Cardiac muscle cell (in vitro differentiated cells and primary cell): ENCODE measurements around the gene MGMT. TPM values are rescaled to one million over a fixed set of nuclear protein-coding genes. Genes with fewer than 3 reads are reported as not detected.

Source experiments
- DNase-seq, 2 donors: peaks; one replicate each; pipeline versions ENCODE4 v3.0.0 to v3.0.0-alpha.2; 2010 to 2017; ENCODE audit warnings: low read depth in 1 of 2, low spot score in 1 of 2
- H3K27ac ChIP-seq: fragments of 200-600 bp; sonication (generic); 2 replicates; pipeline ENCODE4 v1.5.1; 2016
- H3K27me3 ChIP-seq: fragments of 200-600 bp; sonication (generic); 2 replicates; pipeline ENCODE4 v1.6.0; 2016; ENCODE audit warnings: control low read depth
- H3K36me3 ChIP-seq: fragments of 200-600 bp; sonication (generic); 2 replicates; pipeline ENCODE4 v1.5.1; 2016; ENCODE audit warnings: control low read depth
- H3K4me1 ChIP-seq: fragments of 200-600 bp; sonication (generic); 2 replicates; pipeline ENCODE4 v1.8.1; 2017; ENCODE audit warnings: low read depth, mild to moderate bottlenecking, mixed run types
- H3K4me3 ChIP-seq: fragments of 200-600 bp; sonication (generic); 2 replicates; pipeline ENCODE4 v1.5.1; 2016; ENCODE audit warnings: mild to moderate bottlenecking
- H3K9me3 ChIP-seq: fragments of 200-600 bp; sonication (generic); 2 replicates; pipeline ENCODE4 v1.5.1; 2017; ENCODE audit warnings: low read depth, mild to moderate bottlenecking, control low read depth
- CTCF ChIP-seq: IDR thresholded peaks from 2 replicates; pipeline ENCODE4 v1.5.1; 2012; ENCODE audit warnings: low read depth, mild to moderate bottlenecking, low read length
- polyA plus RNA-seq: library from polyadenylated mRNA; unstranded; fragments of >200 nt; fragmentation: Nextera tagmentation; extraction: Ambion mirVana; gene quantifications from 2 replicates; pipeline ENCODE4 v1.2.1, GENCODE V29; 2016
- total RNA-seq: library from RNA; depleted of rRNA; stranded (reverse); fragments of >200 nt; gene quantifications from 2 replicates; pipeline ENCODE4 v1.2.3, GENCODE V29; 2016

MGMT gene
- total and polyA plus RNA-seq, 2 experiments from 2014 or later = 21.8 to 28.0 TPM

GRCh38 chr10:129712000-129712399, 245.0 kb downstream of the MGMT start:
- no peak for TF ChIP-seq CTCF
- Histone ChIP-seq H3K4me3 (no peak overlapping the region), H3K4me1 (no peaks in the 10 kb centered on the region), H3K36me3 (no peaks in the 10 kb centered on the region), H3K27me3 (no peaks in the 10 kb centered on the region), H3K9me3 (no peaks in the 10 kb centered on the region), H3K27ac (no peak overlapping the region)
- DNase-seq = no peak

- Histone ChIP-seq H3K4me3 (no peak overlapping the region), H3K27ac (no peak overlapping the region), H3K27me3 (no peaks in the 10 kb centered on the region), H3K9me3 (no peaks in the 10 kb centered on the region), H3K4me1 (no peaks in the 10 kb centered on the region), H3K36me3 (no peaks in the 10 kb centered on the region)
- no peak for TF ChIP-seq CTCF
- no peak for DNase-seq
These were observed 246.7 kb downstream of the MGMT start for GRCh38 chr10:129713659-129714265.

- H3K4me1 ChIP-seq = no peaks in the 10 kb centered on the region
- no peak for TF ChIP-seq CTCF
- DNase-seq = no peak
These were observed 248.8 kb downstream of the MGMT start for GRCh38 chr10:129715805-129716204.

GRCh38 chr10:129716211-129716681, 249.2 kb downstream of the MGMT start:
- Histone ChIP-seq H3K9me3 (no peaks in the 10 kb centered on the region), H3K27me3 (no peaks in the 10 kb centered on the region), H3K27ac (no peak overlapping the region), H3K36me3 (no peaks in the 10 kb centered on the region), H3K4me3 (no peak overlapping the region), H3K4me1 (no peaks in the 10 kb centered on the region)
- no peak for TF ChIP-seq CTCF
- no peak for DNase-seq

More at GRCh38 chr10:129715805-129716204, 248.8 kb downstream of the MGMT start:
- no peaks in the 10 kb centered on the region for H3K36me3 ChIP-seq
- no peak overlapping the region for H3K4me3 ChIP-seq
- no peaks in the 10 kb centered on the region for H3K9me3 ChIP-seq
- no peaks in the 10 kb centered on the region for H3K27me3 ChIP-seq
- no peak overlapping the region for H3K27ac ChIP-seq

- no peak for DNase-seq
- no peak for TF ChIP-seq CTCF
These were observed 249.8 kb downstream of the MGMT start for GRCh38 chr10:129716881-129717280.

More at GRCh38 chr10:129716881-129717280, 249.8 kb downstream of the MGMT start:
- H3K4me1 ChIP-seq = no peaks in the 10 kb centered on the region
- H3K4me3 ChIP-seq = no peak overlapping the region
- H3K27me3 ChIP-seq = no peaks in the 10 kb centered on the region
- H3K9me3 ChIP-seq = no peaks in the 10 kb centered on the region
- no peak overlapping the region for H3K27ac ChIP-seq
- H3K36me3 ChIP-seq = no peaks in the 10 kb centered on the region
